Right lobe of liver (tissue), 6 donors: ENCODE data around the gene TBX21. TPM values are rescaled to one million over a fixed set of nuclear protein-coding genes. Genes with fewer than 3 reads are reported as not detected.
A peak's percentile ranks its signal among the peaks of the same experiment; 100 is the strongest.

Experiments used
- ATAC-seq, 4 donors: fragments of 200-7000 bp; cut with Tn5 transposase; one replicate each; pipeline ENCODE4 v1.9.1; 2020; ENCODE audit warnings: mild to moderate bottlenecking in 4 of 4, moderate library complexity in 4 of 4
- DNase-seq, 3 donors: peaks; one replicate each; pipeline ENCODE4 v3.0.0-alpha.2; 2020
- H3K27ac ChIP-seq, 3 donors: fragments of 200-600 bp; one replicate each; pipeline ENCODE4 v1.8.0; 2022
- H3K27me3 ChIP-seq, 2 donors: fragments of 200-600 bp; one replicate each; pipeline ENCODE4 v1.8.0; 2022
- H3K36me3 ChIP-seq, 4 donors: fragments of 200-600 bp; sonication (generic) in 1 of 4; one replicate each; pipeline versions ENCODE4 v1.5.1 to v1.8.0; 2017 to 2022; ENCODE audit warnings: control low read depth in 1 of 4
- H3K4me1 ChIP-seq, 4 donors: fragments of 200-600 bp; sonication (generic) in 1 of 4; one replicate each; pipeline versions ENCODE4 v1.5.1 to v1.8.0; 2017 to 2022; ENCODE audit warnings: control low read depth in 1 of 4
- H3K4me3 ChIP-seq, 3 donors: fragments of 200-600 bp; one replicate each; pipeline ENCODE4 v1.8.0; 2022
- H3K9me3 ChIP-seq, 4 donors: fragments of 200-600 bp; sonication (generic) in 1 of 4; one replicate each; pipeline versions ENCODE4 v1.5.1 to v1.8.0; 2017 to 2022; ENCODE audit warnings: control low read depth in 1 of 4
- CTCF ChIP-seq, 4 donors: fragments of 200-600 bp in 3 of 4; fragments of 450-650 bp in 1 of 4; IDR thresholded peaks; one replicate each; pipeline versions ENCODE4 v1.5.1 to v1.8.0; 2016 to 2022; ENCODE audit warnings: antibody characterized with exemption in 4 of 4, mild to moderate bottlenecking in 2 of 4
- POLR2A ChIP-seq: fragments of 450-650 bp; IDR thresholded peaks from one replicate; pipeline ENCODE4 v1.6.1; 2017; ENCODE audit warnings: antibody characterized with exemption, mild to moderate bottlenecking
- WGBS: methylation state at CpG from one replicate; pipeline ENCODE4 v1.1.6; 2018; ENCODE audit warnings: low coverage, low lambda C conversion rate; ENCODE audit not compliant: insufficient coverage; ENCODE audit errors: missing lambda C conversion rate; 5-methylcytosine and 5-hydroxymethylcytosine counted together
- intact Hi-C, 2 donors: fragments of 100-400 bp; cut with DNase I; formaldehyde crosslinking; loops; one replicate each; pipeline versions ENCODE4 v1.11.2 to v1.14.1; 2022
- total RNA-seq, 6 experiments: library from RNA; depleted of rRNA in 2 of 6; stranded (reverse); fragments of >200 nt in 2 of 6; fragmentation: NEBNext Ultra II Directional in 3 of 6; extraction: Animal tissue kit (Norgen Biotek cat#: 25700) in 3 of 6; gene quantifications; one replicate each; pipeline versions ENCODE4 v1.1.0 to v1.2.4, GENCODE V29; 2016 to 2023
- donor health status: DM: no; HTN: yes; CAD: no.
- donor health status: DM: no; HTN: no; CAD: no.
- donor health status: DM: no; HTN: no; CAD: no.
- donor health status: DM: no; HTN: yes; CAD: no.
- donor health status: DM: no; HTN: yes; CAD: no.

TBX21 gene
- total RNA-seq, 6 experiments from 2014 or later, result 0.19 to 0.56 (median 0.24) TPM; not detected in 1

- 83% methylated on average over 6 of the region's 12 CpGs for WGBS
- no peaks in the 10 kb centered on the region for H3K27me3 ChIP-seq
- H3K4me1 ChIP-seq, result no peaks in the 10 kb centered on the region
- H3K27ac ChIP-seq, result no peak overlapping the region
- DNase-seq (peak in 1 of 3 donors; percentile 34), ATAC-seq (no peak)
- no peaks in the 10 kb centered on the region for H3K9me3 ChIP-seq
- intact Hi-C loops, result loop anchor here in 1 of 2 donors (10.0 kb wide), 1 partner anchor 102 kb away; no protein-coding TSS in a partner anchor
- no peaks in the 10 kb centered on the region for H3K36me3 ChIP-seq
- no peak for TF ChIP-seq CTCF (IDR thresholded peaks at IDR 0.05)
- TF ChIP-seq POLR2A, result no peak
- H3K4me3 ChIP-seq, result no peak overlapping the region
Observed at GRCh38 chr17:47702391-47702995, 30.5 kb upstream of the TBX21 start.

- intact Hi-C loops, result loop anchor here in 1 of 2 donors (10.0 kb wide), 1 partner anchor 102 kb away; no protein-coding TSS in a partner anchor
- no peak overlapping the region for H3K4me3 ChIP-seq
- ATAC-seq (peak in 3 of 4 donors; percentile 9 to 26 (median 11)), DNase-seq (peak in 1 of 3 donors; percentile 46)
- H3K36me3 ChIP-seq, result no peaks in the 10 kb centered on the region
- no peak overlapping the region for H3K27ac ChIP-seq
- no peaks in the 10 kb centered on the region for H3K9me3 ChIP-seq
- WGBS, result 63% methylated on average over 9 of the region's 15 CpGs
- no peaks in the 10 kb centered on the region for H3K4me1 ChIP-seq
- no peaks in the 10 kb centered on the region for H3K27me3 ChIP-seq
- no peak for TF ChIP-seq POLR2A
- TF ChIP-seq CTCF (IDR thresholded peaks at IDR 0.05), result no peak
Observed at GRCh38 chr17:47703191-47703591, 29.8 kb upstream of the TBX21 start.

GRCh38 chr17:47703671-47704070 lies 29.4 kb upstream of the TBX21 start:
- 86% methylated on average over 4 of the region's 5 CpGs for WGBS

DNA sequence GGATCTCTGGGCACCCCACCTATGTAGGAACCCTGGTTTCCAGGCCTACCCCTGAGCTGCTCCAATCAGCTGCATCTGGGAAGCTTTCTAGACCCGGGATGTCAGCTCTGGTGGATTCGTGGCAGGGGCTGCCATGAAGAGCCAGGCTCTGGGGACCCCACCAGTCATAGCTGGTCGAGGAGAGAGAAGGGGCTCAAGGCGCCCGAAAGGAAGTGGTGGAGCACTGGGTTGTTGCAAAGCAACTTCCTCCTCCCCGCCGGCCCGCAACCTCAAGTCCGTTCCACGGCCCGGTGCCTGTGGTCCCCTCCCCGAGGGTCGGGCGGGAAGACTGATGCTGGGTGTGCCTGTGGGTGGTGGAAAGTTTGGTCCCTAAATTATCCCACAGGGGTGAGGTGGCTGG lies 28.9 kb upstream of the TBX21 start:
- Histone ChIP-seq H3K9me3 (no peaks in the 10 kb centered on the region), H3K4me1 (peaks cover 0 to 2% (median 0%) of the 10 kb centered on the region in 4 donors), H3K27me3 (no peaks in the 10 kb centered on the region), H3K27ac (no peak overlapping the region), H3K4me3 (no peak overlapping the region), H3K36me3 (no peaks in the 10 kb centered on the region)
- peak in 1 of 3 donors; percentile 48 for DNase-seq
- intact Hi-C loops, result loop anchor here in 1 of 2 donors (10.0 kb wide), 1 partner anchor 101 kb away; no protein-coding TSS in a partner anchor
- 28% methylated on average over 2 of the region's 14 CpGs for WGBS
- ATAC-seq, result peak in 3 of 4 donors; percentile 8 to 10 (median 9)
- no peak for TF ChIP-seq CTCF (IDR thresholded peaks at IDR 0.05)
- no peak for TF ChIP-seq POLR2A

More at GRCh38 chr17:47703671-47704070, 29.4 kb upstream of the TBX21 start:
- H3K4me3 ChIP-seq, result no peak overlapping the region
- no peaks in the 10 kb centered on the region for H3K9me3 ChIP-seq
- intact Hi-C loops, result loop anchor here in 1 of 2 donors (10.0 kb wide), 1 partner anchor 101 kb away; no protein-coding TSS in a partner anchor
- H3K27ac ChIP-seq, result no peak overlapping the region
- ATAC-seq (no peak), DNase-seq (no peak)
- no peaks in the 10 kb centered on the region for H3K36me3 ChIP-seq
- TF ChIP-seq CTCF (IDR thresholded peaks at IDR 0.05) (no peak), POLR2A (no peak)
- no peaks in the 10 kb centered on the region for H3K27me3 ChIP-seq
- no peaks in the 10 kb centered on the region for H3K4me1 ChIP-seq
